ENCODE results near the gene ASIC2. TPM values are rescaled to one million over a fixed set of nuclear protein-coding genes. Genes with fewer than 3 reads are reported as not detected.

ASIC2 gene
- total and polyA plus RNA-seq, 9 of the 15 experiments (the other 6 are each of a cell fraction or from before 2014, with no cell fraction given) = not detected

DNA sequence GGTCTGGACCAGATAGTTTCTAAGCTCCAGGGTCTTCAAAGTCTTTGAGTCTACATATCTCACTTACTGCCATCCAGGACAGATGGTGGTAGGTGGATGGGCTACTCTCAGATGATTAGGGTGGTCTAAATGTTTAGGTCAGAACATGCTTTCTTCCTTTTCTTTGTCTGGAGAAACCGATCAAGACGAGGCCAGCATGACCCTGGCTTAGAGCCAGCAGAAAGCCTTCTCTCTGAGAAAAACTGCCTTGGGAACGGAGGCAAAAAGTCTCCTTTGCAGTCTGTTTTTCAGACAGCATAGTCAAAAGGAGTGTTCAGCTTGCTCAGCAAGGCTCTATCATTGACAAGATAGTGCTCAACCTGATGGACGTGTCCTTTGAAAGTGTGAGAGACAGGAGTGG lies 252.6 kb downstream of the ASIC2 start:
- FAIRE-seq = no peak
- ATAC-seq = no peak
- in situ Hi-C loops (cut with MboI) (no loop called here), intact Hi-C loops (cut with micrococcal nuclease) (no loop called here)
- H3K27ac ChIP-seq (ENCODE audit: extremely low read depth, low read depth, low read length) = no peak overlapping the region
- H3K27me3 ChIP-seq (ENCODE audit: control insufficient read depth in 2 of 2, insufficient read depth in 2 of 2, low read length in 2 of 2) = peaks cover 0 to 11% of the 10 kb centered on the region in 2 experiments; a peak in 4 of 5 replicates
- no peaks in the 10 kb centered on the region for H3K36me3 ChIP-seq (ENCODE audit: control insufficient read depth, insufficient read depth, low read length)
- H3K4me1 ChIP-seq (replicated peaks in 1 of 2; ENCODE audit: control insufficient read depth in 2 of 2, insufficient read depth in 2 of 2, low read length in 2 of 2) = no peaks in the 10 kb centered on the region
- ChIA-PET CTCF (ENCODE audit: low intra/inter-chr PET ratio) (no interaction called here), POLR2A (no interaction called here)
- H3K4me3 ChIP-seq = no peak overlapping the region
- no peak overlapping the region for H3K9ac ChIP-seq (ENCODE audit: insufficient read depth in 1 of 2, low read depth in 2 of 2, low read length in 2 of 2)
- H3K9me1 ChIP-seq (ENCODE audit: control insufficient read depth, insufficient read depth, low read length) = no peaks in the 10 kb centered on the region
- H3K4me2 ChIP-seq (ENCODE audit: insufficient read depth, low read length) = no peak overlapping the region
- BruUV-seq (replicated peaks) = no TSS peak
- H4K20me1 ChIP-seq (replicated peaks; ENCODE audit: control insufficient read depth, insufficient read depth, low read length) = no peaks in the 10 kb centered on the region
- no peak for DNase-seq (ENCODE audit: extremely low read depth in 1 of 4, low spot score in 3 of 4)
- 2% methylated on average over 4 of the region's 4 CpGs for WGBS (ENCODE audit: insufficient coverage, low coverage, missing lambda C conversion rate)
- H3K9me3 ChIP-seq (replicated peaks; ENCODE audit: control insufficient read depth, insufficient read depth, low read depth, low read length) = no peaks in the 10 kb centered on the region
- H3K79me2 ChIP-seq (ENCODE audit: control insufficient read depth, insufficient read depth, low read length) = no peaks in the 10 kb centered on the region
- H2AFZ ChIP-seq (ENCODE audit: low read depth, low read length) = no peak overlapping the region
- TF ChIP-seq, protein P1, sequence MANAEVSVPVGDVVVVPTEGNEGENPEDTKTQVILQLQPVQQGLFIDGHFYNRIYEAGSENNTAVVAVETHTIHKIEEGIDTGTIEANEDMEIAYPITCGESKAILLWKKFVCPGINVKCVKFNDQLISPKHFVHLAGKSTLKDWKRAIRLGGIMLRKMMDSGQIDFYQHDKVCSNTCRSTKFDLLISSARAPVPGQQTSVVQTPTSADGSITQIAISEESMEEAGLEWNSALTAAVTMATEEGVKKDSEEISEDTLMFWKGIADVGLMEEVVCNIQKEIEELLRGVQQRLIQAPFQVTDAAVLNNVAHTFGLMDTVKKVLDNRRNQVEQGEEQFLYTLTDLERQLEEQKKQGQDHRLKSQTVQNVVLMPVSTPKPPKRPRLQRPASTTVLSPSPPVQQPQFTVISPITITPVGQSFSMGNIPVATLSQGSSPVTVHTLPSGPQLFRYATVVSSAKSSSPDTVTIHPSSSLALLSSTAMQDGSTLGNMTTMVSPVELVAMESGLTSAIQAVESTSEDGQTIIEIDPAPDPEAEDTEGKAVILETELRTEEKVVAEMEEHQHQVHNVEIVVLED (CRISPR knock-in tag; IDR thresholded peaks at IDR 0.05) = no peak
- TF ChIP-seq, protein P2, sequence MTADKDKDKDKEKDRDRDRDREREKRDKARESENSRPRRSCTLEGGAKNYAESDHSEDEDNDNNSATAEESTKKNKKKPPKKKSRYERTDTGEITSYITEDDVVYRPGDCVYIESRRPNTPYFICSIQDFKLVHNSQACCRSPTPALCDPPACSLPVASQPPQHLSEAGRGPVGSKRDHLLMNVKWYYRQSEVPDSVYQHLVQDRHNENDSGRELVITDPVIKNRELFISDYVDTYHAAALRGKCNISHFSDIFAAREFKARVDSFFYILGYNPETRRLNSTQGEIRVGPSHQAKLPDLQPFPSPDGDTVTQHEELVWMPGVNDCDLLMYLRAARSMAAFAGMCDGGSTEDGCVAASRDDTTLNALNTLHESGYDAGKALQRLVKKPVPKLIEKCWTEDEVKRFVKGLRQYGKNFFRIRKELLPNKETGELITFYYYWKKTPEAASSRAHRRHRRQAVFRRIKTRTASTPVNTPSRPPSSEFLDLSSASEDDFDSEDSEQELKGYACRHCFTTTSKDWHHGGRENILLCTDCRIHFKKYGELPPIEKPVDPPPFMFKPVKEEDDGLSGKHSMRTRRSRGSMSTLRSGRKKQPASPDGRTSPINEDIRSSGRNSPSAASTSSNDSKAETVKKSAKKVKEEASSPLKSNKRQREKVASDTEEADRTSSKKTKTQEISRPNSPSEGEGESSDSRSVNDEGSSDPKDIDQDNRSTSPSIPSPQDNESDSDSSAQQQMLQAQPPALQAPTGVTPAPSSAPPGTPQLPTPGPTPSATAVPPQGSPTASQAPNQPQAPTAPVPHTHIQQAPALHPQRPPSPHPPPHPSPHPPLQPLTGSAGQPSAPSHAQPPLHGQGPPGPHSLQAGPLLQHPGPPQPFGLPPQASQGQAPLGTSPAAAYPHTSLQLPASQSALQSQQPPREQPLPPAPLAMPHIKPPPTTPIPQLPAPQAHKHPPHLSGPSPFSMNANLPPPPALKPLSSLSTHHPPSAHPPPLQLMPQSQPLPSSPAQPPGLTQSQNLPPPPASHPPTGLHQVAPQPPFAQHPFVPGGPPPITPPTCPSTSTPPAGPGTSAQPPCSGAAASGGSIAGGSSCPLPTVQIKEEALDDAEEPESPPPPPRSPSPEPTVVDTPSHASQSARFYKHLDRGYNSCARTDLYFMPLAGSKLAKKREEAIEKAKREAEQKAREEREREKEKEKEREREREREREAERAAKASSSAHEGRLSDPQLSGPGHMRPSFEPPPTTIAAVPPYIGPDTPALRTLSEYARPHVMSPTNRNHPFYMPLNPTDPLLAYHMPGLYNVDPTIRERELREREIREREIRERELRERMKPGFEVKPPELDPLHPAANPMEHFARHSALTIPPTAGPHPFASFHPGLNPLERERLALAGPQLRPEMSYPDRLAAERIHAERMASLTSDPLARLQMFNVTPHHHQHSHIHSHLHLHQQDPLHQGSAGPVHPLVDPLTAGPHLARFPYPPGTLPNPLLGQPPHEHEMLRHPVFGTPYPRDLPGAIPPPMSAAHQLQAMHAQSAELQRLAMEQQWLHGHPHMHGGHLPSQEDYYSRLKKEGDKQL (CRISPR knock-in tag; IDR thresholded peaks at IDR 0.05; ENCODE audit: borderline replicate concordance) = no peak
- TF ChIP-seq MEF2A (IDR thresholded peaks at IDR 0.05; ENCODE audit: control insufficient read depth, low read depth, low read length) (no peak), ZC3H11A (IDR thresholded peaks at IDR 0.05; ENCODE audit: low read depth, low read length) (no peak), ZKSCAN3 (CRISPR knock-in tag; IDR thresholded peaks at IDR 0.05) (no peak), NCOA4 (IDR thresholded peaks at IDR 0.05; ENCODE audit: partially characterized antibody) (no peak), SREBF1 (IDR thresholded peaks at IDR 0.05; ENCODE audit: borderline replicate concordance, low read depth, low read length) (no peak), MBD2 (IDR thresholded peaks at IDR 0.05; ENCODE audit: borderline replicate concordance, low read depth) (no peak), ZNF274 (IDR thresholded peaks at IDR 0.05; ENCODE audit: borderline replicate concordance, low read depth, low read length) (no peak), ZNF165 (CRISPR knock-in tag; IDR thresholded peaks at IDR 0.05; ENCODE audit: borderline replicate concordance) (no peak)
- TF ChIP-seq, protein P3, sequence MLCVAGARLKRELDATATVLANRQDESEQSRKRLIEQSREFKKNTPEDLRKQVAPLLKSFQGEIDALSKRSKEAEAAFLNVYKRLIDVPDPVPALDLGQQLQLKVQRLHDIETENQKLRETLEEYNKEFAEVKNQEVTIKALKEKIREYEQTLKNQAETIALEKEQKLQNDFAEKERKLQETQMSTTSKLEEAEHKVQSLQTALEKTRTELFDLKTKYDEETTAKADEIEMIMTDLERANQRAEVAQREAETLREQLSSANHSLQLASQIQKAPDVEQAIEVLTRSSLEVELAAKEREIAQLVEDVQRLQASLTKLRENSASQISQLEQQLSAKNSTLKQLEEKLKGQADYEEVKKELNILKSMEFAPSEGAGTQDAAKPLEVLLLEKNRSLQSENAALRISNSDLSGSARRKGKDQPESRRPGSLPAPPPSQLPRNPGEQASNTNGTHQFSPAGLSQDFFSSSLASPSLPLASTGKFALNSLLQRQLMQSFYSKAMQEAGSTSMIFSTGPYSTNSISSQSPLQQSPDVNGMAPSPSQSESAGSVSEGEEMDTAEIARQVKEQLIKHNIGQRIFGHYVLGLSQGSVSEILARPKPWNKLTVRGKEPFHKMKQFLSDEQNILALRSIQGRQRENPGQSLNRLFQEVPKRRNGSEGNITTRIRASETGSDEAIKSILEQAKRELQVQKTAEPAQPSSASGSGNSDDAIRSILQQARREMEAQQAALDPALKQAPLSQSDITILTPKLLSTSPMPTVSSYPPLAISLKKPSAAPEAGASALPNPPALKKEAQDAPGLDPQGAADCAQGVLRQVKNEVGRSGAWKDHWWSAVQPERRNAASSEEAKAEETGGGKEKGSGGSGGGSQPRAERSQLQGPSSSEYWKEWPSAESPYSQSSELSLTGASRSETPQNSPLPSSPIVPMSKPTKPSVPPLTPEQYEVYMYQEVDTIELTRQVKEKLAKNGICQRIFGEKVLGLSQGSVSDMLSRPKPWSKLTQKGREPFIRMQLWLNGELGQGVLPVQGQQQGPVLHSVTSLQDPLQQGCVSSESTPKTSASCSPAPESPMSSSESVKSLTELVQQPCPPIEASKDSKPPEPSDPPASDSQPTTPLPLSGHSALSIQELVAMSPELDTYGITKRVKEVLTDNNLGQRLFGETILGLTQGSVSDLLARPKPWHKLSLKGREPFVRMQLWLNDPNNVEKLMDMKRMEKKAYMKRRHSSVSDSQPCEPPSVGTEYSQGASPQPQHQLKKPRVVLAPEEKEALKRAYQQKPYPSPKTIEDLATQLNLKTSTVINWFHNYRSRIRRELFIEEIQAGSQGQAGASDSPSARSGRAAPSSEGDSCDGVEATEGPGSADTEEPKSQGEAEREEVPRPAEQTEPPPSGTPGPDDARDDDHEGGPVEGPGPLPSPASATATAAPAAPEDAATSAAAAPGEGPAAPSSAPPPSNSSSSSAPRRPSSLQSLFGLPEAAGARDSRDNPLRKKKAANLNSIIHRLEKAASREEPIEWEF (CRISPR knock-in tag; IDR thresholded peaks at IDR 0.05) = no peak
